NCI-H1092 treated with DMSO at 0.1 percent for 48 hours (cell line): ENCODE data around the gene GLIS1.

ENCODE experiments used
- DNase-seq: peaks from one replicate; lab custom pipeline; 2025; lab: John Stamatoyannopoulos, UW

Gene GLIS1

DNA sequence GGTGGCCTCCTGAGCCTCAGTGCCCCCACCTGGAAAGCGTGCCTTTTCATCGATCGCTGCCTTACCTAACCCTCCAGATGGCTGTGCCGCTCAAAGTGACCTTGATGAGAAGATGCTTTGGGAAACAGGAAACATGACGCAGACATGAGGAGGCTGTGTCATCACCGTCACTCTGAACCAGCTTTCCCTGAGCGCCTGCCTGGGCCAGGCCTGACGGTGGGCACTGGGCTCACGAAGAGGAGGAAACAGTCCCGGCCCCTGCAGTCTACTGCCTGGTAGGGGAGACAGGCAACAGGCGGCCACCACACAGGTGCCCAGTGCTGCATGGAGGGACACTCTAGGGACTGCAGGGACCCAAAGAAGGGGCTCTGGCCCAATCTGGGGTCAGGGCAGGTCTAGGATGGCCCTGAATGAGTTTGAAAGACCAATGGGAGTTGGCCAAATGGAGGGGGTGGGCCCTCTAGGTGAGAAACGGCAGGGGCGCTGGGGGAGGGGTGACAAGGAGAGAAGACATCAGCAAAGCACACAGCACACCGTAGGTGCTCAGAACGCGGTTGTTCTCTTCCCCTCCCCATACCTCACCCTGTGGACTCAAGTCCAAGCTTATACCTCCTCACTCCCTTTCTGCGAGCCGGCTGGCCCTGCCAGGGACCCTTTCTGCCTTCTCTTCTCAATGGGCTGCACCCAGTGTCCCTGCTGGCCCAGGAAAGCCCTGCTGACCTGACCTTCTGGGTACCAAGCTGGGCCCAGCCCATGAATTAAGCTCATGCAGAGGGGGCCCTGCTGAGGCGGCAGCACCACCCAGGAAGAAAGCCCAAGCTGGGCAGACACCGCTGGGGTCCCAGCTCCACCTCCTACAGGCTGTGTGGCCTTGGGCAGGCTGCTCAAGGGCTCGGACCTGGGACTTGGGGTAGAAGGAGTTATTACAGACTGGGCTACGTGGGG is 44.9 kb downstream of the GLIS1 start:
- no peak for DNase-seq

DNA sequence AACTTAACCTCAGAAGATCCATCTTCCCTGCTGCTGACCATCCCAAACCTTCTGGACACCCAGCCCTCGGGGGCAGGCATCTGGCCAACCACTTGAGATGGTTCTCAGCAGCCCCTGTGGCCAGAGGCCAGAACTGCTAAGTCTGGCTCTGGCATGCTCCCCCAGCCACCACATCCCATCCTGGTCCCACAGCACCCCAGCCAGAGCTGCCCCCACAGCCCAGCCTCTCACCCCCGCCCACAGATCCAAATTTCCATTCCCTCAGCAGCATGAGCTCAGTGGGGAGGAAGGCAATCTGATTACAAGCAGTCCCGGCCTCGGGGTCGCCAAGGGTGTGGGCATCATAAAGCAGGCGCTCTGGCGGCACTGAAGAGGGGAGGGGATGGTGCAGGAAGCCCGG is 45.6 kb downstream of the GLIS1 start:
- DNase-seq = no peak

DNA sequence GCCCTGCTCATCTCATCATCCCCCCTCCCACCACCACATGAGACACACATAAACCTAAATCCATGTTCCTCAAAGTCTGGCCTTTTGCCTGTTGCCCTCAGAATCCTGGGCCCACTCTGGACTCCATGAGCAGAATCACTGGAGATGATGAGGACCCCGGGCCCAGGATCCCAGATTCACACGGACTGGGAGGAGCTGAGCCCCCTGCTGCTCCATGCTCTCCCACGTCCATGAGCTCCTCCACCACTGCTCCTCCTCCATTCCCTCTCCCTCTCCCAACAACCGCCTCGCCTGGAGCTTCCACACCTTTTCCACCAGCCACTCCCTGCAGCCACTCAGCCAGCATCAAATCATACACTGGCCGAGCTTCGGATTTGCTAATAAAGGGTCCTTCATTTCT is 47.6 kb downstream of the GLIS1 start:
- no peak for DNase-seq

DNA sequence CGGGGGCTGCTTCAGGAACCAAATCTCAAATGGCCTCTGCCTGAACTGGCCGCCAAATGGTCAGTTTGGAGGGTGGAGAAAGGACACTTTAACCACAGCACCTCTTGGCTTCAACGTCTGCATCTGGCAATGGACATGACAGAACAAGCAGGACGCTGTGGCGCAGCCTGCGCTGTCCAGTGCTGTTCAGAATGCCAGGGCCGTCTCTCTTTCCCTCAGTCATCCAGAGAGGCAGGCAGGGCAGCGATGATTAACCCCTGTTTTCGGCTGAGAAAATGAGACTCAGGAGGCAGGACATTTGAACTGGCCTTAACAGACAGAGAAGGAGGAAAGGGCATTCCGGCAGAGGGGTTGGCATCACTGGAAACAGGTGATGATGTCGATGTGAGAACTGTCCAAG is 48.6 kb downstream of the GLIS1 start:
- DNase-seq = no peak

DNA sequence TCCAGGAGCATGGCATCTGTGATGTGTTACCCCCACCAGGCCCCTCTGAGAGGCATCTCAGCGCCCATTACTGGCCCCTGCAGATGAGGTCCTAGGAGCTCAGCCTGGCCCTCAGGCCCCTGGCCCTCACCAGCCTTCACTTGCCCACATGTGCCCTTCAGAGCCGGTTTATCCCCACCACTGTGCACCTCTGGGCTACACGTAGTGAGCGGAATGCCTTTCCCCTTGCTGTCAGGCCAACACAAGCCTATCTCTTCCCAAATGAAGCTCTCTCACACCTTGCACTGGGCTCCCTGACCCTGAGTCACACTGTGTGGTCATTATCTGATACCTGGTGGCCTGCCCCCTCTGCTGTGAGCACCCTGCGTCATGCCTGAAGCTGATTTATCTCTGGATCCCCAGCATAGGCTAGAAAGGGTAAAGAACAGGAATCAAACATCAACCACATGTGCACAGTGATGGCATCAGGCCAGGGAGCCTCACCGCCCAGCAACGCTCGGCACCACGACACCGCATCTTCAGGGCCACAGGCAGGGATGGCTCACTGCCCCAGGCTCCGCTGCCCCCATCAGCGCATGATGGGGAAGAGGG is 49.1 kb downstream of the GLIS1 start:
- no peak for DNase-seq

DNA sequence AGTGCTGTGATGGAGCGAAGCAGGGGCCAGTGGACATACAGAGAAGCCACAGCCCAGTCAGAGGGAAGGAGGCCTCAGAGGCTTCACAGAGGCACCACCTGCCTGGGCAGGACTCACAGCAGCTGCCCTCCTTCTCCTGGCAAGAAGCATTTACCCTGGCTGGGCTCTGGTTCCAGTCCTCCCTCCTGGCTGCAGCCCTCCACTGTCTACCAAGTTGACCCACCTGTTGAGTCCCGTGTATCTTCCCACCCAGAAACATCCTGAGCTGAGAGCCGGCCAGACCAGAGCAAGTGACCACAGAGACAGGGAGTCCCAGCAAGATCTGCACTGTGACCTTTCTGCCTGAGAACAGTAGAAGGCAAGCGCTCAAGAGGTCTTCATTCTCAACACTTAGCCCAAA is 49.7 kb downstream of the GLIS1 start:
- no peak for DNase-seq

DNA sequence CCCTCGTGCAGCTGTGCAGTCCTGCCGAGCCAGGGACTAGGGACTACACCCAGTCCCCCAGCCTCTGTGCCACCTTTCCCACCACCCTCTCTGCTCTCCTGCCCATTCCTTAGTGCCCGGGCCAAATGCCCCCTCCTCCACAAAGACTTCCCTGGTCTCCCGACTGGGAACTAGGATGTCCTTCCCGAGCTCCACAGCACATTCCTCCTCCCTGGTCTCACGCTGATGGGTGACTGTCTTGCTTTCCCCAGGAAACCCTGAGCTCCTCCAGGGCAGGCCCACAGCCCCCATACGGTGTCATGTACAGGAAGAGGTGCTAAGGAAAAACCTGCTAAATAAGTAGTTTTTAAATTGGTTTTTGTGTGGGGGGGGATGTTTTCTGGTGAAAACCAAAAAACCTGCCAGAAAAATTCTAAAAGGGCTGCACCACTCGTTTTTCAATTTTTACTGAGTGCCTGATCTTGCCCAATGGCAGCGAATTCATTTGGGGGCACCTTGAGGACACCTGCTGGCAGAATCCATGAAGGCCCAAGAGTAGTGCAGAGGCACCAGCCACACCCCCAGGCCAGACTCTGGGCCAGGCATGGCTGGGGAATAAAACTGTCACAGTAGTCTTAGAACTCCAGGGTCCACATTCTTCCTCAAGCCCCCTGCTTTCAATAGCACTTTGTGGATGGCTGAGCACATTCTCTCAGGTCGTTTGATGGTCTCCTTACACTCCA is 50.4 kb downstream of the GLIS1 start:
- DNase-seq = no peak

DNA sequence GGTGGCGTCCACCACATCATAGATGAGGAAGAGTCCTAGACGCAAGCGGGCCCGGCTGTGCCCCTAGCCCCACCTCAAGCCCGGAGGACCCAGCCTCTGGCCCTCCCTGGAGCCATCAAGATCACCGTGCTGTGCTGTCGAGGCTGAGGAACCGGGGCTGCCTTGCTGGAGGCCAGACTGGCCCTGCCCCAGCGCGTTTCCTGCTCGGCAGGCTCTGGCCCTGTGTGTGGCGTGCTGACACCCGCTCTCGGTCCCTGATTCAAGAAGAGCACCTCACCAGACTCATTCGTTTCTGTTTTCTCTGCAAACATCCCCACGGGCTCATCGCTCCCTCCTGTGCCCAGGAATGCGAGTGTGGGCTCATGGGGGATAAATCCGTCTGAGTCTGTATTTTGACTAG is 51.1 kb downstream of the GLIS1 start:
- no peak for DNase-seq

DNA sequence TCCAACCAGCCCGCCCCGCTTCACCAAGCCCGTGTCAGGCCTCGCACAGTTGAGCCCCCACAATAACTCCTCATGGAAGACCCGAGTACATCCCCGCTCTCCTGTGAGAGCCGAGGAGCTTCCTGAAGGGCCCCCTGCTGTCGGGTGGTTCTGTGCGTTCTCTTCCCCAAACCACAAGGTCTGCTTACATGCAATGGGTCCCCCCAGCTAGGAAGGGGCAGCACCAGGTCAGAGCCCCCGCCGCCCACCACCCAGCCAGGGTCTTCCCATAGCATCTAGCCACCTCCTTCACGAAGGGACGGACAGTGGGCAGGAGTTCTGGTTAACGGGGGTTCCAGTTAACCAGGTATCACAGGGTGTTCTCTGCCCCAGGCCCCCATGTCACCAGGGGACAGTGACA is 51.5 kb downstream of the GLIS1 start:
- no peak for DNase-seq

DNA sequence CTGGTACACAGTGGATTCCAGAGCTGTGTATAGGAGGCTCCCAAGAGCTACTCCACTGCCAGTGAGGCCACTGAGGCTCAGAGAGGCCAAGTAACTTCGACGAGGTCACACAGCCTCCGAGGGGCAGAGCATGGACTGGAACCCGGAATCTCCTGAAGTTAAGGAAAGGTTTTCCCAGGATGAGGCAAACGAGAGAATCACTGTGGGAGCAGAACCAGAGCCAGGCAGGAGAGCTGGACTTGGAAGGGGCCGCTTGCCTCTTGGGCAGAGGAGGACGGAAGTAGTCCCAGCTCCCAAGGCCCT is 52.0 kb downstream of the GLIS1 start:
- DNase-seq = no peak

DNA sequence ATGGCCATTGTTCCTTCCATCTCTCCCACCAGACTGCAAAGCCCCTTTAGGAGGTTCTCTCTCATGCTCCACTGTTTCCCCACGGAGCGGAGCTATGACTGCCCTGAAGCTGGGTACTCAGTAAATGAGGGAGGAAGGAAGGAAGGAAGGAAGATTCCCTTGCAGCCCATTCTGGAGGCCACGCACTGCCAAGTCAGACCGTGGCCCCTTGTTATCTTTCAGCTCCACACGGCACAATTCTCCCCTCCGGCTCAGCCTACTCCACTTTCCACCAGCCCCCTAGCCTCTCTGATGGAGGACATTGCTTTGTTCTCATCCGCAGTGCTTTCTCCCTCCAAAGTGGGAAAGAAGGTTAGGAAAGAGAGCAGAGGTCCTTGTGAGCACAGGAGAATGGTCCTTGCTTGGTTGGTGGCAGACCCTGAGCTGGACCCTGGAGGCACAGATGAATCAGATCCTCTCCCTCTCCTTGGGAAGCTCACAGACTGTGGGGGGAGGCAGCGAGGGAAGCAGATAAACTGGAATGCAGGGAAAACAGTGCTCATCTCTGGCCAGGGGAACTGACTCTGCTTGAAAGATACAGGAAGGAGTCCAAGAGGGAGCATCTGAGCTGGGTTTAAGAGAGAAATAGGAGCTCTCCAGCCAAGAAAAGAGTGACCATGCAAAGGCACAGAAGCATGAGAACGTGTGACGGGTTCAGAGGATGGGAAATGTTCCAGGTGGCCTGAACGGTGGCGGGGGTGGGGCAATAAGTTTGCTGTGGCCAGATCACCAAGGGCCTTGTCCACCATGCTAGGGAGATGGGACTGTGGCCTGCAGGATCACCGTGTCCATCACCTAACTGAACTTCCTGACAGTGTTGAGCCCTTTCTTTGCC is 52.6 kb downstream of the GLIS1 start:
- DNase-seq = no peak

DNA sequence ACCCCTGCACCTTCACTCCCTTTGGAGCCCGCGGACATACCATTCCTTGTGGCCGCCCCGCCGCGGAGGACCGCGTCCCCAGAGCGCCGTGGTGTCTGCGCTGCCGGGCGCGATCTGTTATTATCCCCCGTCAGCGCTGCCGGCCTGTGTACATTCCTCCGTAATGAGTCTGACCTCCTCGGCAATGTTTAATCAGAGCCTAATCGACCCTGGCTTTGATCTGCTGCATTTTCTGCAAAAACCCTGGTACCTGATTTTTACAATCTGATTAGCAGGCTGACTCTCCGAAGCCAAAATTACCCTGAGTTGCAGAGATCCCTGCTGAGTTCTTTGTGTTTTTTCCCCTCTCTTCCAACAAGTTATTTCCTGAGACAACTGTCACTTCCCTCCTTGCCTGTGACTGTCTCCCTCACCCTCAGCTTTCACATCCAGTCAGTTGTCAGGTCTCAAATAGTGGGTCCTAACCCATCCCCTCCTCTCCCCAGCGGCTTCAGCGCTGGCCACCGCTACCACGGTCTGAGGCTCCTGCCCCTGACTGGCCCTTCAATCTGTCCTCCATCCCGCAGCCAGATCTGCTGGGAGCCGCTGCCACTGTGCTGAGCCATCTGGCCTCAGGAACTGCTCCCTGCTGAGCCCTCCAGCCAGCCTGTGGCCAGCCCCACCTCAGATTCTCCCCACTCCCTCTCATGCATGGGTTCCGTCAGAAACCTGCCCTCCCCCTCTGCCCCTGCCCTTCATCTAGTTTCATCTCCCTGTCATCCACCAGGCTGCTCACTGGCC is 53.5 kb downstream of the GLIS1 start:
- DNase-seq = no peak

DNA sequence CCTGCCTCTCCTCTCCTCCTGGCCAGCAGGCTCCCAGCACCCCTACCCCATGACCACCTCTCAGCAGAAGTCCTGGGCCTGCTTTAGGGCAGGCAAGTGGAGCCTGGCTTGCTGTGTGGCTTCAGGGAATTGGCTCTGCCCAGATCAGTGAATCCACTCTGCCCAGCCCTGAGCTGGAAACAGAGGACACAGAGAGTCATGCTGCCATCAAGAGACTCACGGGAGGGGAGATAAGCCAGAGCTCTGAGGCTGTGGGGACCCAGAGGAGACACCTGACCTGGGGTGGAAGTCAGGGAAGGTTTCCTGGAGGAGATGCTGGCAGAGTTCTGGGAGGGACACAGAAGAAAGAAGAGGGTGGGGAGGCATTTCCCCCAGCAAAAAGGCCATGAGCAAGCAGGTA is 54.2 kb downstream of the GLIS1 start:
- no peak for DNase-seq

DNA sequence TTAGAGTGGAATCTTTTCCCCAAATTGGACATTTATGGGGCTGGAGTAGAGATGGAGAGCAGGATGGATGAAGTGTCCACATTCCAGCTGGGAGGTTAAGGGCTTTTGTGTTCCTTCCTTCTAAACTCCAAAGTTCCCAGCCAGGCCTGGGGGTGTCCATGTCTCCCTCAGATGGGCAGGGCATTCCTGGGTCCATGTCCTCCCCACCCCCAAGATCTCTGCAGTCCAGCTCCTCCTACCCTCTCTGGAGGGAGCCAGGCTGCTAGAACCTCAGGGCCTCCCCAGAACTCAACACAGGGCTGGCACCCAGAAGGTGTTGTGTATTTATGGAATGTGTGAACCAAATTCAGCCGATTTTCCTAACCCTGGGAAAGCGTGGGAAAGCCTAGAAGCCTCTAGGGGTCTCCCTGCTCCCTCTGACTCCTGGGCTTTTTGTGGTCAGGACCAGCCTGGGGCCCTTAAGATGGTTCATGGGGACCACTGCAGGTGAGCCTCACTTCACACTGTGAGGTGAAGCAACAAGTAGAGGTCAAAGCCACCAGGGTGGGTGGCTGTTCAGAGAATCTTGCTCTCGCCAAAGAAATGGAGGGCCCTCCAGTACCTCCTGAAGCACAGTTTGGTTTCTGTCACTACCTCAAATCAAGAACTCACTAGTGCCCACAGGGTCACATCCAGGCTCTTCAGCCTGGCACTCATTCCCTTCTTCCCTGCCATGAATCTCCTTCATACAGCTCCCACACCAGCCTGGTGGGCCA is 54.8 kb downstream of the GLIS1 start:
- no peak for DNase-seq

DNA sequence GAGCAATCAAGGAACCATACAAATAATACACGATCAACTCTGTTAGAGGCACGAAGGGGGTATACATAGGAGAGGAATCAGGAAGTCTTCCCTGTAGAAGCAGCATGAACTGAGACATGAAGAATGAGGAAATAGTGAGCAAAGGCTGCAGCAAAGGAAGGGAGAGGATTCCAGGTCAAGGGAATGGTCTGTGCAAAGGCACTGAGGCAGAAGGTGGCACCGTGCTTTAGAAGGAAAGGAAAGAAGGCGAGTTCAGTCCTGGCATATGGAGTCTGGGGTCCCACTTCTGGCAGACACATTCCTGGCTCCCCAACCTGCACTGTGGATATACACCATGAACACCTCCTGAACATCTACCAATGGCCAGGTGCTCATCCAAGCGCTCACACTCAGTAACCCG is 56.1 kb downstream of the GLIS1 start:
- no peak for DNase-seq

DNA sequence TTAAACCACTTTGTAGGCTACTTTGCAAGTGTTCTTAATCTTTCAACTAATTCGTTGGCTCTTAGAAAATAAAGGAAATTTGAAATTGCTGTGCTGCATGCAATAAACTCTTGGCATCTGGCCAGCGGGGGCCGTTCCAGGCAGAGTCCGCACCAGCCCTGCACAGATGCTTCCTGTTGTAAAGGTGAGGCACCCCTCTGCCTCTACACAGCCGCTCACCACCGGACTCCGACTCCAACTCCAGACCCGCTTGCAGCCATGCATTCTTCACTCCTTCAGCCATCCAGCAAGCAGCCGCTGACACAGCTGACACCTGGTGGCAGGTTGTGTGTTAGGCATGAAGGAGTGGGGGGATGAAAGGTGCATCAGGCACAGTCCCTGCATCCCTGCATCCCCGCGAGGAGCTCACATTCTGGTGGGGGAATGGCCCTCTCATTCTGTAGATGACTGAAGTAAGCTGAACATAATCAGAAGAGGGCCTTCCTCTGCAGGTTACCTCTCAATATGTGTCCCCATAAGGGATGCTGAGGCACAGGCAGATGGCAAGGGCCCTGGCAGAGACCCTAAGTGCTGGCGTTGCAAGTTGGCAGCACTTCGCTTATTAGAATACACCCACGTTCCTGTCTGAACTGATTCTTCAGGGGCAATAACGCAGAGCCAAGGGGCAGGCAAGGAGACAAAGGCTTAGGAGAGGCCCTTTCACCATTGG is 56.8 kb downstream of the GLIS1 start:
- peak; percentile 27 for DNase-seq

DNA sequence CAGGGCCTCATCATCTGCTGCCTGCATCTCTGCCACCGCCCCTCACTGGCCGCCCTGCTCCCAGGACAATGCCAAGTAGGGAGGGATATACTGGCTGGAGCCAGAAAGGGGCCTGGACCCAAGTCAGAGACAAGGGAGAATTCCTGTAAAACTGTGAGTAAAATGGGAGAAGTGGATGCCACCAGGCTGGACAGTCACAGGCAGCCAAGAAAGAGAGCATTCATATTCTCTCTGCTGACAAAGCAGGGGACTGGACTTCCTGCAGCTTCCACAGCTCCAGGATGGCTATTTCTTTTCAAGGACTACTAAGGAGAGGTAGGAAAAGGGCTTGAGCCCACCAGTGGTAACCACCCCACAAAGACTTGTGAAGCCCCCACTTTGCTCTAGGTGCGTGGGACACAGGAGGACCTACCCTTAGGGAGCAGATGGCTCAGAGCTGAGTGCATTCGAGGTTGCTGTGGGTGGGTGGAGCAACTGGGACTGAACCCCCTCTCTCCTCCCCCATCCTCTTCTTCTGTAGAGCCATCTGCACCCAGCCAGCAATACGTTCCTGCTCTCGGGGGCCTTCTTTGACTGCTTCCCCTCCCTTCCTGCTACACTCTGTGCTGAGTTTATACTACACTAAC is 57.5 kb downstream of the GLIS1 start:
- no peak for DNase-seq

DNA sequence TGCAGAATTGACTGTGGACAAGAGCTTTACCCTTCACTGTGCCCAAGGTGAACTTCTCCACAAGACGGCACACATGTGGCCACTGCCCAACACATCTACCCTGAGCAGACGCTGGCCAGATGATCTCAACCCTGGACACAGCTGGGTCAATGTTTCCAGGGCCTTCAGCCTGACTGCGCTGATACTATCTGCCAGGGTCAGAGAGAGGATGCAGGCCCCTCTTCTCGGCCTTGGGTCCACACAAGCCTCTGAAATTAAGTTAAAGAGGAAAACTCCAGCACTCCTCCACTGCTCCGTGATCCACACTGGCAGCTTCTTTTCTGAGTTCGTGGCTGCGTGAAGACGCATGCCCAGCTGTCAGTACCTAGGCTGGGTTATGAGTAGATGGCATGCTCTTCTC is 58.1 kb downstream of the GLIS1 start:
- DNase-seq = no peak

DNA sequence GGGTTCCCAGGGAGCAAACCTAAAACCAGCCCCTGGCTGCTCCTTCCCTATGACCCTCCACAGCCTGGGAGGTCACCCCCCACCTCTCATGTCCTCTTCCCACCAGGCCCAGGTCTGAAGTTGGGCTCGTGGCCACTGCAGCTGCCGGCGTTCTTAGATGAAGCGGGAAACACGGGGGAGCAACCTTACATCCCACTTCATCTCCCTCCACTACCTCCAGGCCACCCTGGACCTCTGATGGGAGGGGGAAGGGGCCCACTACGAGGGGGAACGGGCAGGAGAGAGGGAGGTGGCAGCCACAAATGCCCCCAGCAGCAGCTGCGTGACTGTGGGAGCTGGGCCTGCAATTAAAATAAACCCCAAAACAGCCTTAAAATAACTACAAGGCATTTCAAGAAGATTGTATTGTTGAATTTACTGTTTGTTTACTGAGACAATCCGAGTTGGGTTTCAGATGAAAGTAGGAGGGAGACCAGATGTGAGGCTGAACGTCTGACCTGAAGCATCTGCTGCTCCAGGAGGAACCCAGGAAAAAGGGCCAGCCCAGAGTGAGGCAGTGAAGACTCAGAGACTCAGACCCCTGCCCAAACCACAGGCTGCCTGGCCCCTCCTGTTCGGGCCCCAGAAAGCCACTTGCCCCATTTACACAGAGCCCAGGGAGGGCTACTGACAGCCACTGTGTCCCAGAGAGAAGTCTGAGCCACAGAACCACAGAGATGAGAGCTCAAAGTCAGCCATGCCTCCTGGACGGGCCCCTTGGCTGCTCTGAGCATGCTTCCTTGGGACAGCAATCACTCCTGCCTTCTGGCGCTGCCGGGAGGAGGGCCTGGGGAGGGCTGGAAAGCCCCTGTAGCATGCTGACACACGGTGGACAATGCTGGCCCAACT is 59.8 kb downstream of the GLIS1 start:
- no peak for DNase-seq
